ENCODE data around the gene DLGAP4. TPM values are rescaled to one million over a fixed set of nuclear protein-coding genes. Genes with fewer than 3 reads are reported as not detected.
A peak's percentile ranks its signal among the peaks of the same experiment; 100 is the strongest.

DLGAP4 gene
- total RNA-seq, 2 experiments from 2014 or later = 10.5 to 14.6 TPM

DNA sequence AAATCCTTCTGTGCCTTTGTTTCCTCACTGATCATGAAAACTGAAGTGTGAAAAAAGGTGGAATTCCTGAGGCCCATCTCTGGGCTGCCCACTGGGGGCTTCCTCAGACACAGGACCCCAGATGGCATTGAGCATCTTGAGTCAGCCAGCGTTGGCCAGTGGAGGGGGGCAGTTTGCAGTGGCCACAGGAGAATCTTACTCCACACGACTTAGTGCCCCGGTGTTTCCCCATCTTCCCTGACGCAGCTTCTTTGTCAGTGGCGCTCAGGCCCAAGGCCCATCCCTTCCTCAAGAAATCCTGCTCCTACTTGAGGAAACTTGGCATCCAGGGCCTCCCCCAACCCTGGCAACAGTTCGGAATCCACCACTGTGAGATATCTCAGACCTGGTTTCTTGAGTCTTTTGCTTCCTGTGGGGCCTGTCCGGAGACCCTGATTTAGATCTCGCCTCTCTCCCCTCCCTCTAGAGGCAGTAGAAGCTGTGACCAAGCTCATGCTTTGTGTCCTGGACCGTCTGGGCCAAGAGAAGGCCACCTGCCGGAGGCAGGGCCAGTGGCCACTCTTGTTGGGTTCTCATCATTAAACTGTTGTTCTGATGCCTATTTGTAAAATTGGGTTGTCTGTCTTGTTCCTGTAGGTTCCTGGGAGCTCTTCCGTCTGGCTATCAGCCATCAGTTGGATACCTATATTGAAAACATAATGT lies 20.2 kb upstream of the DLGAP4 start:
- Mint-ChIP-seq H3K27ac (no peak overlapping the region), H3K4me1 (no peaks in the 10 kb centered on the region), H3K9me3 (peaks cover 4% of the 10 kb centered on the region), H3K4me3 (no peak overlapping the region), H3K36me3 (no peaks in the 10 kb centered on the region), H3K27me3 (peaks cover 28% of the 10 kb centered on the region)
- no peak for DNase-seq

DNA sequence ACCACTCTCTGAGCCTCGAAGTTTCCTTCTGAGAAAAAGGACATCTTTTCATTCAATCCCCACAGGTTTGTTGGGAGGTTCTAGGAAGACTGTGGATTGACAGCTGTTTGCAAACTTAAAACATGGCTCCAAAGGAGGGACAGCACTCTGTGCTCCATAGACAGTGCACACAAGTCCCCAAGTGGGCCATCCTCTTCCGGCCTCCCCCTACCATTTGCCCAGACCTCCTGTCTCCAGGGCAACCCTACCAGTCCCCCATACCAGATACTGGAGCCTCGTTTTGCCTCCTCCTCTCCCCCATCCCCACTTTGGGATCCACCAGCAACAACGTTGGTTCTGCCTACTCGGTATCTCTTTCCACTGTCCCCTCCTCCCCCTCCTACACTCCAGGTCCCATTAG lies 8.5 kb upstream of the DLGAP4 start:
- no peak for DNase-seq
- H3K27me3 Mint-ChIP-seq = peaks cover 66% of the 10 kb centered on the region
- H3K27ac Mint-ChIP-seq = no peak overlapping the region
- no peaks in the 10 kb centered on the region for H3K36me3 Mint-ChIP-seq
- no peaks in the 10 kb centered on the region for H3K9me3 Mint-ChIP-seq
- H3K4me1 Mint-ChIP-seq = no peaks in the 10 kb centered on the region
- H3K4me3 Mint-ChIP-seq = no peak overlapping the region

DNA sequence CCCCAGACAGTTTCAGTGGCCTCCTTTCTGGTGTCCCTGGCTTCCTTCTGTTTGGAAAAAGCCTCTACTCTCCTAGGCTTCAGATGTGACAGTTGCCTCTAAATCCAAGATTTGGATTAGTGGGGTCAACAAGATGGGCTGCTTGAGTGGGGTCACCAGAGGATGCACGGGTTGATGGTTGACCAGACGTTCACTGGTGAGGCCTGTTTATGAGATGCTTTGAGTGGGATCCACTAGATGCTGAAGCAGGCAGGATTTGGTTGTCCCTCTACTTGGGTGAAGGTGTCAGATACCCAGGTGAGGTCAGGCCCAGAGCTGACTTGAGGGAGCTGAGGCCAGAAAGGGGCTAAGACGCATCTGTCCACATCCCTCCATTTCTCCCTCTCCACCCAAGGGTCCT lies 8.1 kb upstream of the DLGAP4 start:
- no peak for DNase-seq
- no peaks in the 10 kb centered on the region for H3K9me3 Mint-ChIP-seq
- H3K4me3 Mint-ChIP-seq = no peak overlapping the region
- peaks cover 66% of the 10 kb centered on the region for H3K27me3 Mint-ChIP-seq
- H3K36me3 Mint-ChIP-seq = no peaks in the 10 kb centered on the region
- no peak overlapping the region for H3K27ac Mint-ChIP-seq
- no peaks in the 10 kb centered on the region for H3K4me1 Mint-ChIP-seq

DNA sequence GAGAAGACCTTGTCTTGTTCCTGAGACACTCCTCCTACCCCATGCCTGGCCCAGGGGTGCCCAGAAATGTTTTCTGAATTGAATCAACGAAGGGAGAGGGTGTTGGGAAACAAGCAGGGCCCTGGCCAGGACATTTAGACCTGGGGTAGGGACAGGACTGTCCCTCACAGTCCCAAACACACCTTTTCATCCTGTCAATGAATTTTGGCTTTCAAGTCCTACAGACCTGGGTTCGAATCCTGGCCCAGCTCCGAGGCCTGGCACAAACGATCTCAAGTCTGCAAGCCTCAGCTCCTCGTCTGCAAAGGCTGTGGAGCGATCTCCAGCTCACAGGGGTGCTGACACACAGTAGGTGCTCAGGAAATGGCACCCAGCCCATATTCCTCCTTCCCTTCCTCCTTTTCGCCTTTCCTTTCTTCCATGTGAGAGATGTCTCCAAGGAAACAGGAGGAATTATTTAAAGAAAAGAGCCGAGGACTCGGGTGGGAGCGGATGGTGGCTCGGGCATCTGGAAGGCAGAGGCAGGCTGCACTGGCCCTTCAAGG lies 7.3 kb upstream of the DLGAP4 start:
- no peaks in the 10 kb centered on the region for H3K36me3 Mint-ChIP-seq
- H3K9me3 Mint-ChIP-seq = no peaks in the 10 kb centered on the region
- H3K27ac Mint-ChIP-seq = no peak overlapping the region
- DNase-seq = no peak
- peaks cover 67% of the 10 kb centered on the region for H3K27me3 Mint-ChIP-seq
- H3K4me3 Mint-ChIP-seq = no peak overlapping the region
- H3K4me1 Mint-ChIP-seq = no peaks in the 10 kb centered on the region

DNA sequence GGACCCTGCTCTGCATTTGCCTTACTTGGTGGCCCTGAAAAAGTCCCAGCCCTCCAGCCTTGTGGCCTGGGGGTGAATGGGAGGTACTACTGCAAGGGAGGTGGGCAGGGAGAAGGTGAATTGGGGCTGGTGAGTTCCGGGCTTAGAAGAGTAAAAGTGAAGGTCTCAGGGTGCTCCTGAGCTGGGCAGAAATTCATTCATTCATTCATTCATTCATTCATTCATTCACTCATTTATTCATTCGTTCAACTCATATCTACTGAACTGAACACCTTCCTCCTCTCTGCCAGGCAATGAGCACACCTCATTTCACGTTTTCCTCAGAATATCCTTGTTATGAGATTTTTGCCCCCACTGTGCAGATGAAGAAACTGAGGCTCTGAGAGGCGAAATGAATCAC lies 6.7 kb upstream of the DLGAP4 start:
- Mint-ChIP-seq H3K4me1 (no peaks in the 10 kb centered on the region), H3K4me3 (no peak overlapping the region), H3K9me3 (no peaks in the 10 kb centered on the region), H3K27ac (no peak overlapping the region), H3K36me3 (no peaks in the 10 kb centered on the region), H3K27me3 (peaks cover 71% of the 10 kb centered on the region)
- no peak for DNase-seq

DNA sequence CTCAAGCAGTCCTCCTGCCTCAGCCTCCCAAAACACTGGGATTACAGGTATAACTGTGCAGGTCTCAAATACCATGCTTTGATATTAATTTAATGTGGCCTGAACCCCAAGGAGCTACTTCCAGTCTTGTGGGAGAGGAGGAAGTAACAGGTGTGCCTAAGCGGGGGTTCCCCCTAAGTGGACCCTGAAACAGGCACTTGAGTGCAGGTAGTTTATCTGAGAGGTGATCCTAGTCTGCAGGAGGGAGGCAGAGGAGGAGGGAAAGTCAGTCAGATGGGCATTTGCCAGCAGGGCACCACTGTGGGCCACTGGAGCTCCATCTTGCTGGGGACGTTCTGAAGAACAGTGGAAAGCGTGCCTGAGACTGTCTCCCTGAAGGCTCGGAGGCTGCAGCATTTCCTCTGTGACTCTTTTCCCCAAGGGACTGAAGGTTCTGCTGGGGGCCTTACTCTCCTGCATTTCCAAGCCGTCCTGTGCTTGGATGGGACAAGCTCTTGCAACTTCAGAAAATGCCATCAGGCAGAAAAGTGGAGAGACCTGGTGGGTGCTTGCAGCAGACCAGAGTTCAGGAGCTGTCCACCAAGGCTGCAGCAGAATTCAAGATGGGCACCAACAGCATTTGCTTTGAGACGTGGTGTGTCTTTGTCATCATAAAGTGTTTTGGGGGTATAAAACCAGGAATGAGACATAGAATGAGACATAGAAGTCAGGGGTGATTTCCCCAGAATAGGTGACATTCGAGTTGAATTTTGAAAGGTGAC lies 4.6 kb upstream of the DLGAP4 start:
- no peak for DNase-seq
- Mint-ChIP-seq H3K4me3 (no peak overlapping the region), H3K27me3 (peaks cover 69% of the 10 kb centered on the region)

DNA sequence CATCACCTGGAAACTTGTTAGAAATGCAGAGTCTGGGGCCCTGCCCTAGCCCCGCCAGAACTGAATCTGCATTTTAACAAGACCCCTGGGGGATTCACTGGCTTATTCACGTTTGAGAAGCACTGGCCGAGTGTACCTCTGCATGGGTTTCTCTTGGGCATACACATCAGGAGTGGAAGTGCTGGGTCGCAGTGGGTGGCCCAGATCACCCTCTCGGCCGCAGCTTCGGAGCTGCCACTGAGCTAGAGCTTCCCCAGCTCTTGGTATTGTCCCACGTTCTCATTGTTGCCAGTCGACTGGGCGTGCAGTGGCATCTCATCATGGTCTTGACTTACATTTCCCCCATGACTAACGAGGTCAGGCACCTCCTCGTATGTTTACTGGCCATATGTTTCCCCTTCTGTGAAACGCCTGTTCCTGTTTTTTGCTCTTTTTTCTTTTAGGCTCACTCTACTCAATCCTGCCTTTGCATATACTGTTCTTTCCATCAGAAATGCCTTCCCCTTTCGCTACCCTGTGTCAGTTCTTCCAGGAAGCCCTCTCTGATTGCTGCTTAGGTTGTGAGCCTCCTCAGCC lies 3.0 kb upstream of the DLGAP4 start:
- Mint-ChIP-seq H3K27me3 (peaks cover 69% of the 10 kb centered on the region), H3K36me3 (no peaks in the 10 kb centered on the region), H3K27ac (no peak overlapping the region), H3K4me3 (no peak overlapping the region), H3K9me3 (no peaks in the 10 kb centered on the region), H3K4me1 (no peaks in the 10 kb centered on the region)
- no peak for DNase-seq

More for the DNA sequence above, 4.6 kb upstream of the DLGAP4 start:
- Mint-ChIP-seq H3K4me1 (no peaks in the 10 kb centered on the region), H3K27ac (no peak overlapping the region), H3K36me3 (no peaks in the 10 kb centered on the region), H3K9me3 (no peaks in the 10 kb centered on the region)

DNA sequence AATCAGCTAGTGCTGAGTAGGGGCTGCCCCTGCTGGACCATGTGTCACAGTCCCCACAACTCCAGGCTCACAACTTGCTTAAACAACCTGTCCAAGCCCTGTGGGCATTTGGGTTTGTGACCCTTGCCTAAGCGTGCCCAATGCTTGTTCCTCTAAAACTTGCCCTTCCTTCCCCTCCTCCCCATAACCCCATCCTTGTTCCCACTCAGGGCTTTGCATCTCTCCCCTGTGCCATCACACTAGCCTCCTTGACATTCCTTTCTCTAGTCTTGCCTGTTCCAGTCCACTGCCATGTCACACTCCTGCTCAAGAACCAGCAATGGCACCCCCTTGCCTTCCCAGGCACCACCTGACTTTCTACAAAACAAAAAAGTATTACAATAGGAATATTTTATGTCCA lies 2.3 kb upstream of the DLGAP4 start:
- Mint-ChIP-seq H3K27me3 (peaks cover 69% of the 10 kb centered on the region), H3K36me3 (no peaks in the 10 kb centered on the region), H3K4me1 (no peaks in the 10 kb centered on the region), H3K9me3 (no peaks in the 10 kb centered on the region), H3K27ac (no peak overlapping the region), H3K4me3 (no peak overlapping the region)
- DNase-seq = no peak

DNA sequence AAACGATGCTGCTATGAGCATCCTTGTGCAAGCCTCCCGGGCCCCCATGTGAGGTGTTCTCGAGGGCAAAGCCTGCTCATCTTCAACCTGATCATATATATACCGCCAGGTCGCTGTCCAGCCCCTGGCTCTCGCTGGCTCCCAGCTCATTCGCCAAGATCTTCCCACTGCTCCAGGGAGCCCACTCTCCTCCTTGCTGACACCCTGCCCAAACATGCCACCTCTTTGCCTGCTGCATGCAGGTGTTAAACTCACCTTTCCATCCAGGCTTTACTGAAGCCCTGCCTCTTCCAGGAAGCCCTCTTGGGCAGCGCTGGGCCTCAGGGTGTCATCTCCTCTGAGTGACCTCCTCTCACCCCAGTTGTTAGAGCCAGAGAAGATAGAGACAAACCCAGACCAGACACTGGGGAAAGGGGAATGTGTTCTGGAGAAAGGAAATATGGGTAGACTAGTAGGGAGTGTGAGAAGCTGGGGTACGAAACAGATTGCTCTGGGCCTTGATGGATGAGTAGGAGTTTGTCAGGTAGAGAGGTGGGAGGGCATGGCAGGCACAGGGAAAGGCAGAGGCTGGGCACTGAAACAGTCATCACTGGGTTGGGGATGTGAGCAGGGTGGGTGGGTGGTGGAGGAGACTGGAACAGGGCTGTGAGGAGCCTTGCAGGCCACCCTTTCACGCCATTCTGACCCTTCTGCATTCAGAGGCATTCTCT lies 1.2 kb upstream of the DLGAP4 start:
- H3K27ac Mint-ChIP-seq = no peak overlapping the region

DNA sequence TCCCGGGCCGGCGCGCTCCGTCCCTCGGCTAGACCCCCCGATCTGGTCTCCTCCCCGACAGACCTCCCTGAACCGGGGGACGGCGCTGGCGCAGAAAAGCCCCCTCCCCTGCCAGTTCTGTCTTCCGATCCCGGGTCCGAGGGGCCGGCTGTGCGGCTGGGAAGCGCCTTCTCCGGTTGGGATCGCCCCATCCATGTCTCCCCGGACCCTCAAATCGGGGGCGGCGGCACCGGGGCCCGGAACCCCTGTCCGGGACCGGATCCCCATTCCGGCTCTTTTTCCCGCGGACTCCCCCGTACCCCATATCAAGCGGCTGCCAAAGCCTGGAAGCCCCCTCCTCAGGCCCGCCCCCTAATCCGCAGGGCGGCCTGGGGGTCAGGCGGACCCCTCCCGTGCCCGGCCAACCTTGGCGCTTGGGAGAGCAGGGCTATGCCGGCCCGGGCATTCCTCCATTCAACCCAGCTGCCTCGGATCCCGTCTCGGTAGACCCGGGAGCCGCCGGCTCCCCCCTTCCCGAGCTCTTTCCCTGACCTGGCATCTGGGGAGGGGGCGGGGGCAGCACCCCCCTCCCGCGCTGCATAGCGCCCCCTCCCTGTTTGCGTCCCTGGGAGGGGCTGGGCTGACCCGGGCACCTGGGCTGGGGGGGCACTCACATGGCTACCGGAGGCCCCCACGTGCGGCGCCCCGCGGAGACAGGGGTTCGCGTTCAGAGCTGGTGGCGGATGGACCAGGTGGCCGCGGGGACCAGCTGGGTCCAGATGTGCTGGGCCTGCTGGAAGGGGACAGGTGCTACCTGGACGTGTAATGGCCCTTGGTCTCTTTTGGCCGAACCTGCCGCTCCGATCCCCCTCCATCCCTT lies 643 bp downstream of the DLGAP4 start:
- H3K27me3 Mint-ChIP-seq = peaks cover 64% of the 10 kb centered on the region
- H3K27ac Mint-ChIP-seq = no peak overlapping the region
- H3K9me3 Mint-ChIP-seq = no peaks in the 10 kb centered on the region
- no peak for DNase-seq
- no peaks in the 10 kb centered on the region for H3K36me3 Mint-ChIP-seq
- H3K4me3 Mint-ChIP-seq = peak overlapping the region; percentile 44
- H3K4me1 Mint-ChIP-seq = no peaks in the 10 kb centered on the region

More for the DNA sequence above, 1.2 kb upstream of the DLGAP4 start:
- Mint-ChIP-seq H3K4me1 (no peaks in the 10 kb centered on the region), H3K27me3 (peaks cover 69% of the 10 kb centered on the region), H3K36me3 (no peaks in the 10 kb centered on the region), H3K4me3 (peak overlapping the region; percentile 8), H3K9me3 (no peaks in the 10 kb centered on the region)
- DNase-seq = no peak

DNA sequence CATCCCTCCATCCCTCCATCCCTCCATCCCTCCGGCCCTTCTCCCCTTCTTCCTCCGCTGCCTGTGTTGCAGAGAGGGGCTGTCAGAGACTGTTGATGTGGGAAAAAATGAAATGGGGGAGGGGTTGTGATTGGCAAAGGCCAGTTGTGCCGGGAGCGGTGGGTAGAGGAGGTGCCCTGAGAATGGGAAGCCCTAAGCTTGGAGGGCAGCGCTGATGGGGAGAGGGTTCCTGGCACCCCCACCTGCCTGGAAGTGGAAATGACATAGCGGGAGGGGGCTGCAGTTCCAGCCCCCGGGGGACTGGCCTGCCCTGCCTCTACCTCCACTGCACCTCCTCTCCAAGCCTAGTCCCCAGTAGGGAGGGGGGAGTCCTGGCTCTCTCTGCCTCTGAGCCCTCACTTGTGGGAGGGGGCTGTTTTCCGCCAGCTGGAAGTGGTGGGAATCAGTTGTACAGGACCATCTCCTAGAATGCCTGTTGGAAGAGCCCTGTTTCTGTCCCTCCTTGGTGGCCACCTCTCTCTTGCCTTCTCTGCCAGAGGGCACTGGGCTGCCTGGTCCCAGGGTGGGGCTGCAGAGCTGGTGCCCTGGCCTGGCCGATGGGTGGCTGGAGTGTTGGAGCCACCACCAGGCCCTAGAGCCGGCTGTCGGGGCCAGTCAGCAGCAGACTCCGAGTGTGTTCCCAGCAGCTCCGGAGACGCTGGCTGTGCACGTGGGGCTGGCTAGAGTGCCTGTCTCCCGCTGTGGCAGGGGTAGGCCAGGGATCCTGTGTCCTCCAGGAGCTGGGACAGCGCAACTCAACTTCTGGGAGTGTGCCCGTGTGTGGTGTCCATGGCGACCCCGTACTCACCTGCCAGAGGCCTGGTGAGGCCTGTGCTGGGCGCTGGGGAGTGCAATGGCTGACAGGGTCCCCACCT lies 1.5 kb downstream of the DLGAP4 start:
- no peak for DNase-seq
- H3K36me3 Mint-ChIP-seq = no peaks in the 10 kb centered on the region
- peaks cover 65% of the 10 kb centered on the region for H3K27me3 Mint-ChIP-seq
- H3K4me1 Mint-ChIP-seq = no peaks in the 10 kb centered on the region
- no peak overlapping the region for H3K27ac Mint-ChIP-seq
- no peaks in the 10 kb centered on the region for H3K9me3 Mint-ChIP-seq
- H3K4me3 Mint-ChIP-seq = no peak overlapping the region

DNA sequence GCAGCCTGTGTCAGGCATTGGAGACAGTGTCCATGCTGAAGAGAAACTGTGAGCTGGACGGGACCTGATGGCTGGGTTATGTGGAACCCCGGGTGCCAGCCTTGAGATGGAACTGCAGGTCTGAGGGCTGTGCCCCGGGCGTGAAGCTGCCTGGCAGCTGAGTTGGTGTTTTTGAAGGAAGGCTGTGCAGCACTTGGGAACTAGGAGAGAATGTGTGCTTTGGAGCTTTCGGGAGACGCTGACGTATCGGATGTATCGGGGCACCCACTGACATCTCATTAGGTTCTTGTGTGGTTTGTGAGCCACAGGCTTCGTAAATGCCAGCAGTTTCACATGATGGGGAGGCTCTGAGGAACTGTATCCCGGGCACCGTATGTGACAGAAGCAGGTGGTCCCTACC lies 2.2 kb downstream of the DLGAP4 start:
- H3K4me1 Mint-ChIP-seq = no peaks in the 10 kb centered on the region
- H3K27ac Mint-ChIP-seq = no peak overlapping the region
- no peaks in the 10 kb centered on the region for H3K36me3 Mint-ChIP-seq

DNA sequence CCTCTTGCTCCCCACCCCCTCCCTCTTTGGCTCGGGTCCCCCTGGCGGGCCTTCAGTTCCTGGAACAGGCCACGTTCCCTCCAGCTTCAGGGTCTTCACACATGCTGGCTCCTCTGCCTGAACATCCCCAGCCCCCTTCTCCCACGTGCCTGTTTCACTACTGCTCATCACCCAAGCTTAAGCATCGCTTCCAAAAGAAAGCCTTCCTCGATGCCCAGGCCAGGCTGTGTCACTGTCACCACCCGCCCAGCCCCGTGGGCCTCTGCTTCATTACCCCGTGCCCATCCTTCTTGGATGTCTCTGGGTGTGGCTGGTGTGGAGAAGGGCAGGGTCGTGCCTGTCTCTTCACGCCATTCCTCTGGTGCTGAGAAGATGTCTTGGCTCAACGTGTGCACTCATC lies 2.8 kb downstream of the DLGAP4 start:
- peaks cover 64% of the 10 kb centered on the region for H3K27me3 Mint-ChIP-seq
- H3K9me3 Mint-ChIP-seq = no peaks in the 10 kb centered on the region
- no peaks in the 10 kb centered on the region for H3K36me3 Mint-ChIP-seq
- H3K4me1 Mint-ChIP-seq = no peaks in the 10 kb centered on the region
- H3K27ac Mint-ChIP-seq = no peak overlapping the region
- no peak overlapping the region for H3K4me3 Mint-ChIP-seq
- DNase-seq = no peak

More for the DNA sequence above, 2.2 kb downstream of the DLGAP4 start:
- Mint-ChIP-seq H3K4me3 (no peak overlapping the region), H3K9me3 (no peaks in the 10 kb centered on the region), H3K27me3 (peaks cover 69% of the 10 kb centered on the region)
- DNase-seq = no peak

Data from activated naive CD8-positive, alpha-beta T cell treated with anti-CD3 and anti-CD28 coated beads for 36 hours (primary cell).